GM12878 (cell line): ENCODE data around the gene TULP4.

ENCODE experiments used
- BRCA1 ChIP-seq: IDR thresholded peaks from 2 replicates; pipeline ENCODE4 v1.6.1; 2011; ENCODE audit warnings: low read depth, low read length, improper control_type of control experiment
- DPF2 ChIP-seq: fragments of 450-650 bp; IDR thresholded peaks from 2 replicates; pipeline ENCODE4 v1.6.1; 2017; ENCODE audit warnings: mild to moderate bottlenecking
- EZH2 ChIP-seq: IDR thresholded peaks from 2 replicates; pipeline ENCODE4 v1.6.1; 2012; ENCODE audit warnings: low read depth, mild to moderate bottlenecking, control low read depth, inconsistent platforms, low read length, borderline replicate concordance; ENCODE audit not compliant: control insufficient read depth
- NBN ChIP-seq: fragments of 450-650 bp; IDR thresholded peaks from 2 replicates; pipeline ENCODE4 v1.6.1; 2016
- POLR2A ChIP-seq: IDR thresholded peaks from 2 replicates; pipeline ENCODE4 v1.6.1; 2011; ENCODE audit warnings: low read depth, mild to moderate bottlenecking, low read length
- ZNF217 ChIP-seq: fragments of 450-650 bp; IDR thresholded peaks from 2 replicates; pipeline ENCODE4 v1.6.1; 2017; ENCODE audit warnings: antibody characterized with exemption, mild to moderate bottlenecking

DNA sequence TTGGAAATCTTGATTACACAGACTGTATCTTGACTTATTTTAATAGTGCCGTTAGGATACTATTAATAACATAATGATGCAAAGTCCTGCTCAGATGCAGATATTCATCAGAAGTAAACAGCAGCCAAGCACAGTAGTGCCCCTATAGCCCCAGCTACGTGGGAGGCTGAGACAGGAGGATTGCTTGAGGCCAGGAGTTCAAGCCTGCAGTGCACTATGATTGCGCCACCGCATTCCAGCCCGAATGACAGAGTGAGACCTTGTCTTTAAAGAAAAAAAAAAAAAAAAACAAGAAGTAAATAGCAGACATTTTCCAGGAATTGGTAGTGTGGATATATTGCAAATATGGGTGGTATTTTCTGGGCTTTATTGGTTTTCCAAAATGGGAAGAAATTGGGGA is 61.8 kb downstream of the TULP4 start:
- TF ChIP-seq NBN (no peak), ZNF217 (no peak), EZH2 (no peak), DPF2 (no peak), POLR2A (no peak), BRCA1 (no peak)
